ELR (cell line): ENCODE results near the gene SPANXN4.

Experiments used
- DNase-seq: peaks from one replicate; pipeline ENCODE4 v3.0.0-alpha.2; 2015; ENCODE audit warnings: low read depth

Gene SPANXN4, protein sequence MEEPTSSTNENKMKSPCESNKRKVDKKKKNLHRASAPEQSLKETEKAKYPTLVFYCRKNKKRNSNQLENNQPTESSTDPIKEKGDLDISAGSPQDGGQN

DNA sequence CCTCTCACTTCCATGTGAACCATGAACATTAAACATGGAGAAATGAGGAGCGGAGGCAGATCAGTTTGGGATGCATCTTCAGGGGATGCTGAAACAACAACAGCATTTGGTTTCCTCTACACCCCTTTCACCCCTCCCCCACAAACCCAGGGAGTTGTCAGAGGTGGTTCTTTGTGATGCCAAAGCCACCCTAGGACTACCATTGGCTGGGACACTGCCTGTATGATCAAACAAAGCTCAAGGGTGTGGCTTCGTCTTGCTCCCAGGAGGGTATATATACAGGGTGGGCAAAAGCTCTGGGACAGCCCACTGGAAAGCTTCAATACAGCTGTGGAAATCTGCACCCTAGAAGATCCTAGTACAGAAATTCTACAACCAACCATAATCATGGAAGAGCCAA, at the start of gene SPANXN4:
Gene SPANXN4 (plus strand): TSS at position 301 of the 400 bp plus-strand sequence. CDS start 87 bp downstream, at position 388.
- no peak for DNase-seq

DNA sequence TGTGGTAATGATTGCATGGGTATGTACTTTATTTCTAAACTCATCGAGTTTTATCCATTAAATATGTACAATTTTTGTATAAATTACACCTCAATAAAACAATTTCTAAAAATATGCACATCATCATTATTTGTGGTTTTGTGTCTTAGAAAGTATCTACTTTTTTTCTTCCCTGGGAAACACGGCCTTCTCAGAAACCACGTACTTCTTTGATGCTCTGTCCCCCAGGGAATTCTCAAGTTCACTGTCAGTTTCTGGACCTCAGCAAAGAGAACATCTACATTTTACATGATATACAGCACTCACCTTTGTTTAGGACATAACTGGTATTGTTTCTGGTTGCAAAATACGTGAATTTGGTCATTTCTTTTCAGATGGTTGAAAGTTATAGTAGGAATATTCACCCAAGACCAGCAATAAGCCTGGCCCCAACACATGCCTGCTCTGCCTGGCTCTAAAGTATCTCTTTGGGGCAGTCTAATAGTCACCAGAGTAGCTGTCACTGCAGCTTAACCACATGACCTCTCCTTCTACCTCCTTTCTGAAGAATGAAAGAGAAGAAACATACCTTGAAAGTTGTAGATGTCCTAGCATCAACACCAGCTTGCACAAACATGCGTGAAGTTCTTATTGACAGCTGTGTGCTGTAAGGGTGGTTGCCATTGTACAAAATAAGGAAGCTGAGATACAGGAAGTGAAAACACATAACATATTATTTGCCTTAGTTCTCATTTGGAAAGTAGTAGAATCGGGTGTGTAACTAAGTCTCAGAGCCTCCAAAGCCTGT, 48.4 kb upstream of the SPANXN4 start:
- DNase-seq, result no peak

GRCh38 chrX:142978130-142978684, 47.5 kb upstream of the SPANXN4 start:
- no peak for DNase-seq

DNA sequence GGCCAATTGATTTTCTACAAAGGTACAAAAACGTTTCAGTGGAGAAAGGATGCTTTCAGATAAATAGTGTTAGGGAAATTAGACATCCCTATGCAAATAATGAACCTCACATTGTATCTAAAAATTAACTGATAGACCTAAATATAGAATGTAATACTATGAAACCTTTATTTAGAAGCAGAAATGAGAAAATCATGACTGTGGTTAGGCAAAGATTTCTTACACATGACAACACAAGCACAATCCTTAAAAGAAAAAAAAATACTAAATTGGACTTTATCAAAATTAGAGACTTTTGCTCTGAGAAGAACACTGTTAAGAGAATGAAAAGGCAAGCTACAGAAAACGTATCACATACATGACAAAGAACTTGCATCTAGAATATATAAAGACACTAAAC, 43.0 kb upstream of the SPANXN4 start:
- DNase-seq, result no peak

DNA sequence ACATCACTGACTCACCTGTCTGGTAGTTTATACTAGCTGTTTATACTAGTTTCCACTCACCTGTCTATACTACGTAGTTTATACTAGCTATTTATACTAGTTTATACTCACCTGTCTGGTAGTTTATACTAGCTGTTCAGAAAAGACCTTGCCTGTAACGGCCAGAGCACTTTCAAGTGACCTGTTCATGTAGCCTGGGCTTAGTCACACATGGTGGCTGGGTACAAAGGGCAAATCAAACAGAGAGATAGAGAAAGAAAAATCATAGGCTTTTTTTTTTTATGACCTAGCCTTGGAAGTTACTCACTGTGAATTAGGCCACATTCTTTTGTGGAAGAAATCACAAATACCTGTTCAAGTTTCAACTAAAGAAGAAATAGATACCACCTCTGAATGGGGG, 30.7 kb upstream of the SPANXN4 start:
- no peak for DNase-seq

DNA sequence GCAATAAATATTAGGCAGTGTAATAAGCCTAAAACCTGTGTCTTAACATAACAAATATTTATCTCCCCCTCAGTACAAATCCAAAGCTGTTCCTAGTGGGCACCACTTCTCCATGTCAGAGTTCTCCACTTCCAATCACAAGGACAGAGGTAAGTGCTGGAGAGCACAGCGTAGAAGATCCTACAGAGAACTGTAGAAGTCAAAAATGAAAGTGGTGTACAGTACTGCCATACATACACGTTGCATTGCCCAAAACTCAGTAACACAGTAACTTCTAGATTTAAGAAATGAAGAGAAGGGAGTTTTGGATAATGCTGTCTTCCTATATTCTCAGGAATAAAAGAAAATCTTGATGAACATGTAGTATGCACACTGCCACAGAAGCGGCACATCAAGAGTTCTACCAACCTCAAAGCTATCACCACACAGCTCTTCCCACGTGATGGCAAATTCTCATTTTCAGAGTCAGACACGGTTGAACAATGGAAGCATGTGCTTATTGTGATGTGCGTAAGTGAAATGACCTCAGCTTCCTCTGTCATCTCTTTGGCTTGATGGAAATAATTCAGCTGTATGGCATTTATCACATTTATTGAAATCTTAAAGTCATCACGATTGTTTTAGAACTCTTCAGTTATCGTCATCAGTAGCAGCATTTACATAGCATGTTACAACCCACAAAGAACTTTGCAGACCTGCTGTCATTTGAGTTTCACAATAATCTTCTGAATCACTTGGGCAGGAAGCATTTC, 27.1 kb upstream of the SPANXN4 start:
- peak; percentile 3 for DNase-seq

DNA sequence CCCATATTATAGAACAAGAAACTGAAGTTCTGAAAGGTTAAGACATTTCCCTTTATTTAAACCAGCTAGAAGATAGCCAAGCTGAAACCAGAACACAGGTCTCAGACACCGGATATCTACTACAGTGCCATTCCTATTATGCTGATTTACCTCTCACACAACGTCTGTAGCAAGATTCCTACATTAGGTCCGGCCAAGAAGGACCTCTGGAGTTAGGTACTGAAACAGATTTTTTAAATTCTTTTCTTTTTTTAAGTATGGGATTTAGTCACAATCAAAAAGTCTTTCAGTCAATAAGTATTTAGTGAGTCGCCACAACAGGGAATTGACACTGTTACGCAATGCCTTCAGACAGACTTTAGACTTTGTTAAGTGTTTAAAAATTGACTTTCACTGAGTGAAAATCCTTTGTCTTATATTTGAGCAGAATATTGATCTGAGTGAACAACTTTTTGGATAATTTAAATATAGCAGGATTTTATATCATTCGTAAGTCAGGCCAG, 26.5 kb upstream of the SPANXN4 start:
- no peak for DNase-seq

DNA sequence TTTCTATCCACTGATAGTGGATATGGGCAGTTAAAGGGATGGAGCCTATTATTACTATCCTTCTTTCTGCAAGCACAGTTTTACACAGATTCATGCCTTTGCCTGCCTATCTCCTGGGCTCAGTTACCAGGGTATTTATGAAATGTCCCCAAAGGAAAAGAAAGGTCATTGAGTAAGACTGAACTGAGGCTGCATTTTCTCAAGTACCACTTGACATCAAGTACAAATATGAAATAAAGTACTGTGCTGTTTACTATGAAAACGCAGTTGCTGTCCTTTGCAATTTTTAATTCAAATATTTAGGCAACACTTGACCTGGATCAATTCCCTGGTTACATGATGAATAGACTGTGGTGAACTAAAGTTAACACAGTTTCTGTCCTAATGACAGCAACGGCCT, 23.5 kb upstream of the SPANXN4 start:
- no peak for DNase-seq

DNA sequence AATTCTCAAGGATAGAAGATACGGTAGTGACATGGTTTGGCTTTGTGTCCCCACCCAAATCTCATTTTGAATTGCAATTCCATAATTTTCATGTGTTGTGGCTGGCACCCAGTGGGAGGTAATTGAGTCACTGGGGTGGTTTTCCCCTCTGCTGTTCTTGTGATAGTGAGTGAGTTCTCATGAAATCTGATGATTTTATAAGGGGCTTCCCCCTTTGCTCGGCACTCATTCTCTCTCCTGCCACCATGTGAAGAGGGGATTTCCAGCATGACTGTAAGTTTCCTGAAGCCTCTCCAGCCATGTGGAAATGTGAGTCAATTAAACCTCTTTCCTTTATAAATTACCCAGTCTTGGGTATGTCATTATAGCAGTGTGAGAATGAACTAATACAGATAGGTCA, 8.5 kb upstream of the SPANXN4 start:
- DNase-seq, result no peak

- no peak for DNase-seq
Measured at GRCh38 chrX:143027275-143027674, 1.5 kb downstream of the SPANXN4 start.

DNA sequence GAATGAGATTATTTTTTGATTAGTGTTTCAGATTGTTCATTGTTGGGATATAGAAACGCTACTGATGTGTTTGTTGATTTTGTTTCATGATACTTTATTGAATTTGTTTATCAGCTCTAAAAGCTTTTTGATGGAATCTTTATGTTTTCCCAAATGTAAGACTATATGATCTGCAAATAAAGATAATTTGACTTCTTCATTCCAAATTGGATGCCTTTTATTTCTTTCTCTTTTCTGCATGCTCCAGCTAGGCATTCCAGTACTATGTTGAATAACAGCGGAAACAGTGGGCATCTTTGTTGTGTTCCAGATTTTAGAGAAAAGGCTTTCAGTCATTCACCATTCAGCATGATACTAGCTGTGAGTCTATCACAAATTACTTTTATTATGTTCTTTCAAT, 21.8 kb downstream of the SPANXN4 start:
- no peak for DNase-seq

DNA sequence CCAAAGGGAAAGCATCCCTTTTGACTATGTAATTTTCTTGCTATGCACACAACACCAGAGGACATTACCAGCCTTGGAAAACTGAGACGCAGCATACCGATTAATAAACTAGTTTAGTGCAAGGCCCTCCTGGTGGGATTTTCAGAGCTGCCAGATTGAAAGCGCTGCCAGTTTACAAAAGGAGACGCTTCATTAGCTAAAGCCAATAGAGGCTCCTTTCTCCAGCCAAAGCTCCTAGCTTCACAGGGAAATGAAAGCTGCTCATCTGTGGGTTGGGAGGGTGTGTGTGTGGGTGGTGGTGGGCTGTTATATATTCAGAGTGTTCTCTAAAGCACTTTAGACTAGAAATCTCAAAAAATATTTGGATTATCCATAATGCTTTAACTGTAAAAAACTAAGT, 32.4 kb downstream of the SPANXN4 start:
- no peak for DNase-seq

DNA sequence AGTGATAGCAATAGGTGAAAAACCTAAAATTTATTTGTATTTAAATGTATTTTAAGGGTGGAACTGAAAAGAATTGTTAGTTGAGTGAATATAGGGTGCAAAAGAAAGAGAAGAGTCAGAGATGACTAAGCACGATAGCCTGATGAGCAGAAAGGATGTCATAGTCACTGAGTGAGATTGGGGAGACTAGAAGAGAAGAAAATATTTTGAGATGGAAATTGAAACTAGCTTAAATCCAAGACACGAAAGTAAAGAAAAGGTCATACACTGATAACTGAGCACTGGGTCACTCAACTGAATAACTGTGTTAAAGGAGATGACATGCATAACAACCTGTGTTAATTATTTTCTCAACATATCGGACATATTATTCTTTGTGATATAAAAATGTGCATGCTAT, 55.5 kb downstream of the SPANXN4 start:
- DNase-seq, result no peak

- DNase-seq, result no peak
Measured at GRCh38 chrX:143082537-143082936, 56.8 kb downstream of the SPANXN4 start.
